Central memory CD4-positive, alpha-beta T cell (primary cell): Measurements from ENCODE around the gene MEIOSIN.
A peak's percentile ranks its signal among the peaks of the same experiment; 100 is the strongest.
"Not testable (repeated sequence)": the region's sequence is repeated elsewhere in the genome, so short reads cannot be mapped to it uniquely, and the experiment has no call there.

Source experiments
- DNase-seq: peaks from one replicate; pipeline ENCODE4 v3.0.0; 2022

The MEIOSIN gene

GRCh38 chr19:45717983-45718650, 15.1 kb upstream of the MEIOSIN start:
- no peak for DNase-seq

GRCh38 chr19:45720065-45720464, 13.2 kb upstream of the MEIOSIN start:
- not testable (repeated sequence) for DNase-seq

- DNase-seq: not testable (repeated sequence)
Measured at GRCh38 chr19:45728683-45729082, 4.6 kb upstream of the MEIOSIN start.

- no peak for DNase-seq
Measured at GRCh38 chr19:45729800-45730290, 3.4 kb upstream of the MEIOSIN start.

- peak; percentile 91 for DNase-seq
Measured at GRCh38 chr19:45730368-45731288, 2.6 kb upstream of the MEIOSIN start, which contains the start of gene FBXO46. Gene FBXO46, minus strand, starts transcription at chr19:45730896. Its CDS starts 17,401 bp downstream, at chr19:45713495.

GRCh38 chr19:45739498-45740439, 6.5 kb downstream of the MEIOSIN start:
- DNase-seq: no peak

GRCh38 chr19:45742969-45743368, 9.7 kb downstream of the MEIOSIN start:
- no peak for DNase-seq

- no peak for DNase-seq
Measured at GRCh38 chr19:45745606-45746005, 12.4 kb downstream of the MEIOSIN start.

- DNase-seq: no peak
Measured at GRCh38 chr19:45746866-45747265, 13.6 kb downstream of the MEIOSIN start.

GRCh38 chr19:45747513-45747912, 14.3 kb downstream of the MEIOSIN start:
- DNase-seq: no peak

GRCh38 chr19:45751483-45751882, 18.2 kb downstream of the MEIOSIN start:
- not testable (repeated sequence) for DNase-seq

GRCh38 chr19:45752639-45753038, 19.4 kb downstream of the MEIOSIN start:
- DNase-seq: no peak

GRCh38 chr19:45753548-45753947, 20.3 kb downstream of the MEIOSIN start:
- no peak for DNase-seq

GRCh38 chr19:45754323-45754722, 21.1 kb downstream of the MEIOSIN start:
- no peak for DNase-seq

- DNase-seq: no peak
Measured at GRCh38 chr19:45757695-45758094, 24.5 kb downstream of the MEIOSIN start.

GRCh38 chr19:45758921-45759320, 25.7 kb downstream of the MEIOSIN start:
- no peak for DNase-seq

GRCh38 chr19:45761714-45762113, 28.5 kb downstream of the MEIOSIN start:
- no peak for DNase-seq

GRCh38 chr19:45762870-45763631, 29.8 kb downstream of the MEIOSIN start:
- DNase-seq: no peak

GRCh38 chr19:45763691-45764294, 30.6 kb downstream of the MEIOSIN start:
- no peak for DNase-seq

GRCh38 chr19:45764475-45764874, 31.2 kb downstream of the MEIOSIN start:
- DNase-seq: no peak
